GM12864 (cell line): ENCODE data around the gene EPN3.

Source experiments
- DNase-seq: peaks from one replicate; pipeline ENCODE4 v3.0.0-alpha.2; 2011; ENCODE audit warnings: low read depth
- H3K4me3 ChIP-seq: 2 replicates; pipeline ENCODE4 v1.5.1; 2011; ENCODE audit warnings: mild to moderate bottlenecking, low read depth, low read length, control low read depth
- CTCF ChIP-seq: IDR thresholded peaks from 2 replicates; pipeline ENCODE4 v1.5.1; 2011; ENCODE audit warnings: low read depth, mild to moderate bottlenecking, moderate library complexity, low read length, control low read depth, inconsistent platforms; ENCODE audit errors: missing control alignments

EPN3 gene

GRCh38 chr17:50499721-50500120 lies 32.8 kb upstream of the EPN3 start:
- TF ChIP-seq CTCF: no peak
- no peak overlapping the region for H3K4me3 ChIP-seq
- no peak for DNase-seq

- H3K4me3 ChIP-seq: no peak overlapping the region
- DNase-seq: no peak
- peak; percentile 35 for TF ChIP-seq CTCF
Measured at GRCh38 chr17:50501054-50501453, 31.5 kb upstream of the EPN3 start.

- no peak for TF ChIP-seq CTCF
- no peak for DNase-seq
- no peak overlapping the region for H3K4me3 ChIP-seq
Measured at GRCh38 chr17:50502301-50502990, 30.1 kb upstream of the EPN3 start.

- no peak for TF ChIP-seq CTCF
- DNase-seq: no peak
- no peak overlapping the region for H3K4me3 ChIP-seq
Measured at GRCh38 chr17:50505591-50506130, 26.9 kb upstream of the EPN3 start.

GRCh38 chr17:50506298-50506697 lies 26.2 kb upstream of the EPN3 start:
- no peak for TF ChIP-seq CTCF
- no peak overlapping the region for H3K4me3 ChIP-seq
- no peak for DNase-seq

- peak; percentile 31 for DNase-seq
- TF ChIP-seq CTCF: peak; percentile 15
- H3K4me3 ChIP-seq: peak within 1 kb of the TSS; percentile 57
Measured at GRCh38 chr17:50507871-50508572, 24.5 kb upstream of the EPN3 start, which contains the start of gene MYCBPAP. MYCBPAP (plus strand) TSS chr17:50508439; CDS start chr17:50508675, 236 bp downstream.
